Peyer's patch (tissue), 4 donors: Measurements from ENCODE around the gene ELFN1. TPM values are rescaled to one million over a fixed set of nuclear protein-coding genes. Genes with fewer than 3 reads are reported as not detected.

ENCODE experiments used
- DNase-seq, 3 donors: peaks; one replicate each; pipeline ENCODE4 v3.0.0-alpha.2; 2017 to 2019
- H3K27ac ChIP-seq, 4 donors: fragments of 200-600 bp; sonication (generic); one replicate each; pipeline ENCODE4 v1.5.1; 2016 to 2019
- H3K27me3 ChIP-seq, 2 donors: fragments of 200-600 bp; sonication (generic); one replicate each; pipeline ENCODE4 v1.5.1; 2019
- H3K36me3 ChIP-seq, 3 donors: fragments of 200-600 bp; sonication (generic); one replicate each; pipeline ENCODE4 v1.5.1; 2016 to 2019
- H3K4me1 ChIP-seq, 4 donors: fragments of 200-600 bp; sonication (generic); one replicate each; pipeline ENCODE4 v1.5.1; 2016 to 2019
- H3K4me3 ChIP-seq, 4 donors: fragments of 200-600 bp; sonication (generic); 1 replicate in 3 of 4; 2 replicates in 1 of 4; pipeline ENCODE4 v1.5.1; 2016 to 2019; ENCODE audit warnings: mild to moderate bottlenecking in 1 of 4
- H3K9me3 ChIP-seq, 4 donors: fragments of 200-600 bp; sonication (generic); one replicate each; pipeline ENCODE4 v1.5.1; 2016 to 2019; ENCODE audit warnings: mild to moderate bottlenecking in 1 of 4
- POLR2A ChIP-seq, 2 donors: fragments of 450-650 bp; IDR thresholded peaks; one replicate each; pipeline ENCODE4 v1.5.1; 2017; ENCODE audit warnings: antibody characterized with exemption in 2 of 2, mild to moderate bottlenecking in 2 of 2, moderate library complexity in 2 of 2
- total RNA-seq, 4 donors: library from RNA; depleted of rRNA; stranded (reverse); fragments of >200 nt; gene quantifications; one replicate each; pipeline ENCODE4 v1.1.0, GENCODE V29; 2016
- TF ChIP-seq, protein P1 (sequence below), 6 experiments: fragments of 450-650 bp in 4 of 6; fragments of 200-600 bp in 2 of 6; sonication (generic) in 1 of 6; IDR thresholded peaks; one replicate each; pipeline ENCODE4 v1.5.1; 2017 to 2019; ENCODE audit warnings: antibody characterized with exemption in 6 of 6, mild to moderate bottlenecking in 3 of 6, moderate library complexity in 1 of 6

The ELFN1 gene
- total RNA-seq, 4 donors from 2014 or later: 0.80 TPM; not detected in 3

DNA sequence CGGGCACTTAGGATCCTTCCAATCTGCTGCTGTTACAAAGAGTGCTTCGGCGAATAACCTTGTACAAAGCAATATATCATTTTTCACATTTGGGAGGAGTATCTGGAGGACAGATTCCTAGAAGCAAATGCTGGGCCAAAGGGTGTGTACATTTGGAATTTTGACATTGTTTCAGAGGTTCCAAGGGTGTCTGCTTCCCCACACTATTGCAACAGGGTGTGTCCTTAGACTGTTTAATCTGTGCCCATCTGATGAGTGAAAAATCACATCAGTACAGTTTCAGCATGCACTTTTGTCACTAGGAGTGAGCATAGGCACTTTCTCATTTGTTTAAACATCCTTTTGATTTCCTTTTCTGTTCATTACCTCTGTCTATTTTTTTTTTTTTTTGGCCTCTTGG, 8.6 kb upstream of the ELFN1 start:
- peaks cover 0 to 25% of the 10 kb centered on the region in 2 donors for H3K27me3 ChIP-seq
- no peak for TF ChIP-seq POLR2A (IDR thresholded peaks at IDR 0.05)
- TF ChIP-seq, protein P1, sequence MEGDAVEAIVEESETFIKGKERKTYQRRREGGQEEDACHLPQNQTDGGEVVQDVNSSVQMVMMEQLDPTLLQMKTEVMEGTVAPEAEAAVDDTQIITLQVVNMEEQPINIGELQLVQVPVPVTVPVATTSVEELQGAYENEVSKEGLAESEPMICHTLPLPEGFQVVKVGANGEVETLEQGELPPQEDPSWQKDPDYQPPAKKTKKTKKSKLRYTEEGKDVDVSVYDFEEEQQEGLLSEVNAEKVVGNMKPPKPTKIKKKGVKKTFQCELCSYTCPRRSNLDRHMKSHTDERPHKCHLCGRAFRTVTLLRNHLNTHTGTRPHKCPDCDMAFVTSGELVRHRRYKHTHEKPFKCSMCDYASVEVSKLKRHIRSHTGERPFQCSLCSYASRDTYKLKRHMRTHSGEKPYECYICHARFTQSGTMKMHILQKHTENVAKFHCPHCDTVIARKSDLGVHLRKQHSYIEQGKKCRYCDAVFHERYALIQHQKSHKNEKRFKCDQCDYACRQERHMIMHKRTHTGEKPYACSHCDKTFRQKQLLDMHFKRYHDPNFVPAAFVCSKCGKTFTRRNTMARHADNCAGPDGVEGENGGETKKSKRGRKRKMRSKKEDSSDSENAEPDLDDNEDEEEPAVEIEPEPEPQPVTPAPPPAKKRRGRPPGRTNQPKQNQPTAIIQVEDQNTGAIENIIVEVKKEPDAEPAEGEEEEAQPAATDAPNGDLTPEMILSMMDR (IDR thresholded peaks at IDR 0.05): no peak

GRCh38 chr7:1662101-1662500, 8.0 kb upstream of the ELFN1 start:
- Histone ChIP-seq H3K9me3 (no peaks in the 10 kb centered on the region), H3K27me3 (peaks cover 0 to 32% of the 10 kb centered on the region in 2 donors), H3K4me1 (peaks cover 0 to 28% (median 24%) of the 10 kb centered on the region in 4 donors), H3K27ac (no peak overlapping the region), H3K36me3 (no peaks in the 10 kb centered on the region), H3K4me3 (no peak overlapping the region)
- TF ChIP-seq POLR2A (IDR thresholded peaks at IDR 0.05): no peak
- TF ChIP-seq, protein P1 (IDR thresholded peaks at IDR 0.05): no peak
- peak in 1 of 3 donors; percentile 5 for DNase-seq

More for the DNA sequence above, 8.6 kb upstream of the ELFN1 start:
- DNase-seq: no peak
- no peak overlapping the region for H3K4me3 ChIP-seq
- peaks cover 0 to 22% (median 19%) of the 10 kb centered on the region in 4 donors for H3K4me1 ChIP-seq
- no peaks in the 10 kb centered on the region for H3K36me3 ChIP-seq
- H3K27ac ChIP-seq: no peak overlapping the region
- H3K9me3 ChIP-seq: no peaks in the 10 kb centered on the region

DNA sequence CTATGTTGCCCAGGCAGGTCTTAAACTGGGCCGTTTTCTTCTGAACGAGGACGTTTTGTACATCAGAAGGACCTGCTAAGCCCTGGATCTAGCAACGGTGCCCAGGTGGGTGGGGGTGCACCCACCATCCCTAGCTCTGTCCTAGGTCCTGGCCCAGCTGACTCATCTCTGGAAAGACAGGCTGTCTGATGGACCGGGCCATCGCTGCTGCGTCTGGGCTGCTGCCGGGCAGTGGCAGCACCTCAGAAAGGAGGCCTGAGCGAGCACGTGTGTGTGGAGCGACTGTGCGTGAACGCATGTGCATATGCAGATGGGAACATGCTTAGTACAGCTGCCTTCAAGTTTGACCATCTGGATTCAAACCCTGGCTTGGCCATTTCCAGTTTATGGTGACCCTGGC, 7.3 kb upstream of the ELFN1 start:
- Histone ChIP-seq H3K36me3 (no peaks in the 10 kb centered on the region), H3K9me3 (no peaks in the 10 kb centered on the region), H3K27ac (no peak overlapping the region), H3K4me3 (no peak overlapping the region), H3K27me3 (peaks cover 0 to 34% of the 10 kb centered on the region in 2 donors), H3K4me1 (peaks cover 0 to 35% (median 29%) of the 10 kb centered on the region in 4 donors)
- DNase-seq: peak in 1 of 3 donors; percentile 26
- TF ChIP-seq, protein P1 (IDR thresholded peaks at IDR 0.05): no peak
- TF ChIP-seq POLR2A (IDR thresholded peaks at IDR 0.05): no peak

GRCh38 chr7:1663223-1663622, 6.9 kb upstream of the ELFN1 start:
- peak in 1 of 3 donors; percentile 31 for DNase-seq
- H3K4me3 ChIP-seq: no peak overlapping the region
- no peaks in the 10 kb centered on the region for H3K36me3 ChIP-seq
- H3K4me1 ChIP-seq: peaks cover 0 to 38% (median 30%) of the 10 kb centered on the region in 4 donors
- no peak overlapping the region for H3K27ac ChIP-seq
- no peaks in the 10 kb centered on the region for H3K9me3 ChIP-seq
- no peak for TF ChIP-seq POLR2A (IDR thresholded peaks at IDR 0.05)
- TF ChIP-seq, protein P1 (IDR thresholded peaks at IDR 0.05): no peak
- H3K27me3 ChIP-seq: peaks cover 0 to 38% of the 10 kb centered on the region in 2 donors

DNA sequence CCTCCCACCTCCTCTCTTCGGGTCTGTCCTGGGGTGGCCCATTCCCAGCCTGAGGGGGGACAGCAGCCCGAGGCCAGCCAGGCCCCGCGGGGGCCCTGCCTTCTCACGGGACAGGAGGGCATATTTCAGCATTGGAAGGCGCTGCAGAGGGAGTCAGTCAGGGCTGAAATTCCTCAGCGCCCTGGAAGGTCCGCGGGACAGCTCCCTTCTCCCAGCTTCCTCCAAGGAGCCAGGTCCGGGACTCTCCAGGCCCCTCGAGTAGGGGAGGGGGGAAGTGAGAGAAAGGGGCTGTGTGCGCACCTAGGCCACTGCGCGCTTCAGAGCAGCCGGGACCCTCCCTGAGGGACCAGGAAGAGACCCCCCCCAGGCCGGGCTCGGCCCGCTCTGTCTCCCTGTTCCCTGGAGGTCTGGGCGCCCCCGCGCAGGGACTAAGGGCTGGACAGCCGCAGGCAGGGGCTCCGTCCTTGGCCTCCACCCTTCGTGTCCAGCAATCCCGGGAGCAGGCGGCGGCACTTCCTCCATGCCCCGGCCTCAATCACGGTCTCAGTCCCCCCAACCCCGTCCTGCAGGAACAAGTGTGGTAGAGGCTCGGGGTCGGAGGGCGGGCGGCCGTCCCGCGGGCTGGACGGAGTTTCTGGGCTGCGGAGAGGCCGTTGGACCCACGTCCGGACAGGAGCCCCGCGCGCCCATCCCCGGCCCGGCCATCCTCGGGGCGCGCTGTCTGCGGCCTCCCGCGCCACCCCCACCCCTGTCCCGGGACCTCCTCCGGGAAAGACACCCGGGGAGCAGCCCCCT, 6.0 kb upstream of the ELFN1 start:
- Histone ChIP-seq H3K27ac (peak overlapping the region in 1 of 4 donors; percentile 0), H3K36me3 (no peaks in the 10 kb centered on the region), H3K27me3 (peaks cover 0 to 43% of the 10 kb centered on the region in 2 donors), H3K4me3 (peak overlapping the region in 3 of 4 donors; percentile 47 to 56 (median 51)), H3K4me1 (peaks cover 0 to 38% (median 30%) of the 10 kb centered on the region in 4 donors), H3K9me3 (no peaks in the 10 kb centered on the region)
- TF ChIP-seq, protein P1 (IDR thresholded peaks at IDR 0.05): no peak
- TF ChIP-seq POLR2A (IDR thresholded peaks at IDR 0.05): no peak
- peak in 2 of 3 donors; percentile 37 to 39 for DNase-seq
